Kidney glomerular epithelial cell (primary cell): ENCODE results near the gene HTT-AS.
"Not testable (repeated sequence)": the region's sequence is repeated elsewhere in the genome, so short reads cannot be mapped to it uniquely, and the experiment has no call there.

ENCODE experiments used
- DNase-seq: peaks from one replicate; lab custom pipeline; 2025; lab: John Stamatoyannopoulos, UW

The HTT-AS gene

DNA sequence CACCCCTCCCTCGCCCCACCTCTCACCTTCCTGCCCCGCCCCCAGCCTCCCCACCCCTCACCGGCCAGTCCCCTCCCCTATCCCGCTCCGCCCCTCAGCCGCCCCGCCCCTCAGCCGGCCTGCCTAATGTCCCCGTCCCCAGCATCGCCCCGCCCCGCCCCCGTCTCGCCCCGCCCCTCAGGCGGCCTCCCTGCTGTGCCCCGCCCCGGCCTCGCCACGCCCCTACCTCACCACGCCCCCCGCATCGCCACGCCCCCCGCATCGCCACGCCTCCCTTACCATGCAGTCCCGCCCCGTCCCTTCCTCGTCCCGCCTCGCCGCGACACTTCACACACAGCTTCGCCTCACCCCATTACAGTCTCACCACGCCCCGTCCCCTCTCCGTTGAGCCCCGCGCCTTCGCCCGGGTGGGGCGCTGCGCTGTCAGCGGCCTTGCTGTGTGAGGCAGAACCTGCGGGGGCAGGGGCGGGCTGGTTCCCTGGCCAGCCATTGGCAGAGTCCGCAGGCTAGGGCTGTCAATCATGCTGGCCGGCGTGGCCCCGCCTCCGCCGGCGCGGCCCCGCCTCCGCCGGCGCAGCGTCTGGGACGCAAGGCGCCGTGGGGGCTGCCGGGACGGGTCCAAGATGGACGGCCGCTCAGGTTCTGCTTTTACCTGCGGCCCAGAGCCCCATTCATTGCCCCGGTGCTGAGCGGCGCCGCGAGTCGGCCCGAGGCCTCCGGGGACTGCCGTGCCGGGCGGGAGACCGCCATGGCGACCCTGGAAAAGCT lies at the start of gene HTT-AS, which contains the start of gene HTT:
TSS of gene HTT-AS (minus strand) at position 461 of the 768 bp plus-strand sequence.
TSS of gene HTT (plus strand) at position 604 of the 768 bp plus-strand sequence. CDS start at position 749, 145 bp downstream.
- DNase-seq, result peak; percentile 90

DNA sequence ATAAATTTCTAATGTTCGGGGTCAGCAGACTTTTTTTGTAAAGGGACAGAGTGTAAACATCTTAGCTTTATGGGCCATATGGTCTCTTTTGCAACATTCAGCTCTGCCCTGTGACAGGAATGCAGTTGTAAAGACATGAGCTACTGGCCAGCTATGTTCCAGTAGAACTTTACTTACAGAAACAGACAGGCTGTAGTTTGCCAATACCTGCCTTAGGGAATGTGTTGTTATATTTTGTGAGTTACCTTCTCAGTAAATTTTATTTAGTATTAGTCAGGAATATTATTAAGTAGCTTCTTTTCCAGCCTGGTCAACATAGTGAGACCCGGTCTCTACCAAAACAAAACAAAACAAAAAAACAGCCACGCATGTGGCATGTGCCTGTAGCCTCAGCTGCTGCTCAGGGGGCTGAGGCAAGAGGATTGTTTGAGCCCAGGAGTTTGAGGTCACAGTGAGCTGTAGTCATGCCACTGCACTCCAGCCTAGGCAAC lies 48.9 kb upstream of the HTT-AS start:
- no peak for DNase-seq

DNA sequence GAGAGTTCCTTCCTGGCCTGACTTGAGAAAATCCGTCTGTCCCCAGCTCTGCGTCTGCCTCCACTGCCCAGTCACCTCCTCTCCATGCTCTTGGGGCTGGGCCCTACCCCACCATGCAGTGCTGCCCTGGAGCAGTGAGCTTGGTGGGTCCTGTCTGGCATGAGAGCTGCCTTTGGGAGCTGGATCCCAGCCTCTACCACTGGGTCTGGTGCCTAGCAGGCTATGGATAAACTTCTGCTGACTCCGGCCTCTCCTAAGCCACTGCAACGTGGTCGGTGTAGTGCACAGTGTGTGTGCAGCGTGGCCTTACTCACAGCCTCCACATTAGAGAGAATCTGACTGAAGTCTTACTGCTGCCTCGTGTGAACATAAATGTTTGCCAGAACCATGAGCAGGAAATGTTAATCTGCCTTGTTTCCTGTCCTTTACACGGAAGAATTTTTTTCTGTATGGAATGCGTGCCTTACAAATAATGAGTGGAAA lies 47.8 kb upstream of the HTT-AS start:
- DNase-seq, result no peak

DNA sequence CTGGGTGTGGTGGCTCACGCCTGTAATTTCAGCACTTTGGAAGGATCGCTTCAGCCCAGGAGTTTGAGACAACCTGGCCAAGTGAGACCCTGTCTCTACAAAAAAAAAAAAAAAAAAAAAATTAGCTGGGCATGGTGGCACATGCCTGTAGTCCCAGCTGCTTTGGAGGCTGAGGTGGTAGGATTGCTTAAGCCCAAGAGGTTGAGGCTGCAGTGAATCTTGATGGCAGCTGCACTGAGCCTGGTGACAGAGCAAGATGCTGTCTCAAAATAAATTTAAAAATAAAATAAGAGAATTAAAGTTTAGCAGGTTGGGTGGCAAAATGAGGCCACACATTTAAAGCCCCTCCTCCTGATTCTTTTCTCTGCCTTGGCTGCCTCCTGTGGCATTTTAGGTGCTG lies 47.3 kb upstream of the HTT-AS start:
- no peak for DNase-seq

DNA sequence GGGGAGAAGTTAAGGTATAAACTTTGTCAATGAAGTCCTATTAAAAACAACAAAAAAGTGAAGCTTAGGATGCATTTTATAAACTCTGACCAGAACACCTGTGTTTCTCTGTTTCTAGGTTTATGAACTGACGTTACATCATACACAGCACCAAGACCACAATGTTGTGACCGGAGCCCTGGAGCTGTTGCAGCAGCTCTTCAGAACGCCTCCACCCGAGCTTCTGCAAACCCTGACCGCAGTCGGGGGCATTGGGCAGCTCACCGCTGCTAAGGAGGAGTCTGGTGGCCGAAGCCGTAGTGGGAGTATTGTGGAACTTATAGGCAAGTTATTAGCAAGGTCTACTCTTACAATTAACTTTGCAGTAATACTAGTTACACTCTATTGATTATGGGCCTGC lies 46.8 kb upstream of the HTT-AS start:
- no peak for DNase-seq

DNA sequence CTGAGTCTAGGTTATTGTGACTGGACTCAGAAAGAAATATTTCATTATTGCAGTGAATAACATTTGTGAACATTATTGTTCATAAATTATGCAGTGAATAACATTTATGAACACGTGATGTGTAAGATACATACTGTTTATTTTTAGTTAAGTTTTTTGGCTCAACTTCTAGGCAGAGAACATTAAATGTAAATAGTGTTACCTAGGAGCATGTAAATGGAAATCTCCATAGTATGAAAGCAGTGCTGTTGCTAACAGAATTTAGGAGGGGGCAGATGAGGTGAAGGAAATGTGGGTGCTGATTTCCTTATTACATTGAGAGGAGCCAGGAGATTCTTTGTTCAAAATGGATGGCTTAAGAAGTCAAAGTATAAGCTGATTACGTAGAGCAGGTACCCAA lies 45.1 kb upstream of the HTT-AS start:
- DNase-seq, result no peak

DNA sequence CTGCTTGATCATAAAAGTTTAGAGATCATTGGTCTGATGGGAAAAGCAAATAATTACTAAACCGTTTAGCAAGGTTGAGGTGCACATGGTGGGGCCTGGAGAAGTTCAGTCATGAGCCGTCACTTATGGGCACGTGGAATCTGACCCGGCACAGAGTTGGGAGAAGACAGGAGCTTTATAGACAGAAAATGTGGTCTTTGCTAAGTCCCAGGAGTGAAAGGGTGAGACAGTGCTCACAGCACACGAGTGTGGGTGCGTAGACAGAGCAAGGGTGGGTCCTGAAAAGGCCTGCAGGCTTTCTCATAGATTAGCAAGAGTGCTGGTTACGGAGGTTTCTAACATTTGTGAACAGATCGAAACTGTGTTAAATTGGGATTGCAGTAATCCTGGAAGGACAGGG lies 44.0 kb upstream of the HTT-AS start:
- no peak for DNase-seq

DNA sequence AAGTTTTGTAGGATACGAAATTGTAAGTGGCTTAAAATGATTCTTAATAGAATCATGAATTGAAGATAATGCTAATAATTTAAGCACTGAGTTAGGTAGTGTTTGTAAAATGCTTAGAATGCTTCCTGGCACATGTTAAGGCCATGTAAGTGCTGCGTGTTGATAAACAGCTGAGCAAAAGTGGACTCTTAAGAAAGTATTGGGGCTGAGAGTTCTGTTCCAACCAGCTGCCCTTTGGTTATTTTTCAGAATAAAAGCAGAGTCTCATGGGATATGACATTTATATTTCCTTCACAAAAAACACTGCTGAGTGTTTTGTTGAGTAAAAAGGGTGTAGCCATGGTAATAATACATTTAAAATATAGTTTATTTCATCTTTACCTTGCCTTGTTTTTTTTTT lies 42.6 kb upstream of the HTT-AS start:
- no peak for DNase-seq

DNA sequence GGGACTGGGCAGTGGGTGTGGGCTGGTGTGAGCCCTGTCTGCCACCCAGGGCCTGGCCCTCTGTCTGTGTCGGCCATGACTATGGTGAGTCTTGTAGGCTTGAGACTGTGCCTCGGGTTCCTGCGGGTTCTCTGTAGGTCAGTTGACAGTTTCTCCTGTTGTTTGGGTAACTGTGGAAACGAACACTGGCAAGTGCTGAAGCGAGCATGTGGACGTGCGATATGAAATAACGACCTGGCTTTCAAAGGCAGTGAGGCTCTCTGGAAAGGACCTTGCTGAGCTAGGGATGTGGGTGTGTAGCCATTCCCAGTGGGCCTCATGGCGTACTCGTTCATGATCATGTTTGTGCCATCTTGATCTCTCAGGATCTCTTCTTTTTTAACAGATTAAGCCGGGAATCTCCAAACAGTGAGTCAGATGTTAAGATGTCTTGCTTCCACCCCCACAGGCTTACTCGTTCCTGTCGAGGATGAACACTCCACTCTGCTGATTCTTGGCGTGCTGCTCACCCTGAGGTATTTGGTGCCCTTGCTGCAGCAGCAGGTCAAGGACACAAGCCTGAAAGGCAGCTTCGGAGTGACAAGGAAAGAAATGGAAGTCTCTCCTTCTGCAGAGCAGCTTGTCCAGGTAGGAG lies 41.4 kb upstream of the HTT-AS start:
- DNase-seq, result no peak

DNA sequence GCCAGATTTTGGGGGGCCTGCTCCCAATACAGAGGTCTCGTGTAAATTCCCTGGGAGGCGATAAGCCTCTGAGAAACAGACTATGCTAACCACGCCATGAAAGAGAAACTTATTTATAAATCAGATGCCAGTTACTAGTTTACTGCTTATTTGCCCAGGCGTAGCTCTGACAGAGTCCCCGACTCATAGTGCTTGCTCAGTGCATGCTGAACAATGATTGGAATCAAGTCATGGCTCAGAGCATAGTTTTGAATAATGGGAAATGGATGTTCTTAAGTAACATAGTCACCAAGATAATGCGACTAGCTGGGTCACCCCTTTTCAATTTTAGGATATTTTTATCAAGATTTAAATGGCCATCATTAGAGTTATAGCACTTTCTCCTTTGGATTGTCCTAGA lies 40.0 kb upstream of the HTT-AS start:
- DNase-seq, result no peak

DNA sequence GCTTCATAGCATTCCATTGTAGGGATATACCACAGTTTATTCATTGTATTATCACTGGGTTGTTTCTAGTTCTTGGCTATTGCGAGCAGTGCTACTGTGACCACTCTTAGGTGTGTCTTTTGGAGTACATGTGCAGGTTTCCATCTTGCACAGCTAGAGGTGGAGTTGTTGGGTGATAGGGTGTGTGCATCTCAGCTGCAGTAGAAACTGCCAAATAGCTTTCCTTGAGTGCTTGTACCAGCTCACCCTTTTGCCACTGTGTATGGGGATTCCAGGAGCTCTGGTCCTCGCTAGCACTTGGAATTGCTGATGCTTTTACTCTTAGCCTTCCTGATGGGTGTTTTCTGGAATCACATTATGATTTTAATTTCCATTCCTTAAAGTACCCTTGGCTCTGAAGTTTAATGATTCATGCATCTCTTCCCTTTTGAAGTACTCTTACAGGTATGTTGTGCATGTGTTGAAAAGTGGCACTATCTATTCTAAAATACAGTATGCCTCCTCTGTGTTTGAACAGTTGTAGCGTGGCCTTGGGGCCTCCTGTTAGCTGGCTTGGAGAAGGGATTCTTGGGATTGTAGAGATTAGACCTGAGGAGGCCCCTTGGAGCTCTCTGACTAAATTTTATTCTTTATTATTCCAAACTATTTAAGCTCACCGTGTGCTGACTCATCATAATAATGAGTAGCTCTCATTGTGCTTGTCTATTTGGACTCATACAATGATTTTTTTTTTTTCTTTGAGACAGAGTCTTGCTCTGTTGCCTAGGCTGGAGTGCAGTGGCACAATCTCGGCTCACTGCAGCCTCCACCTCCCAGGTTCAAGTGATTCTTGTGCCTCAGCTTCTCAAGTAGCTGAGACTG lies 38.5 kb upstream of the HTT-AS start:
- DNase-seq, result no peak

DNA sequence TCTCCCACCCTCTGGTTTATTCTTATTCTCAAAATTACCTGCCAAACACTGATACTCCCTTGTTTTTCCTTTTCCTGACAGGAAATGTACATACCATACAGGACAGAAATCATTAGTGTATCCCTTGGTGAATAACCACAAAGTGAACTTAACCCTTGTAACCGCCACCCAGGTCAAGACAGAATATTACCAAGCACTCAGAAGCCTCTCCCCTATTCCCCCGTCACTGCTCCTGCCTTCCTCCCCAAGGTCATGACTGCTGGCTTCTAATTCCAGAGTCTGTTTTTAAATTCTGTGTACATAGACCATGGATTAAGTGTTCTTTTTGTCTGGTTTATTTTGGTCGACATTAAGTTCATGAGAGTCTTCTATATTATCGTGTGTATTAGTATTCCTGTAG lies 37.9 kb upstream of the HTT-AS start:
- no peak for DNase-seq

DNA sequence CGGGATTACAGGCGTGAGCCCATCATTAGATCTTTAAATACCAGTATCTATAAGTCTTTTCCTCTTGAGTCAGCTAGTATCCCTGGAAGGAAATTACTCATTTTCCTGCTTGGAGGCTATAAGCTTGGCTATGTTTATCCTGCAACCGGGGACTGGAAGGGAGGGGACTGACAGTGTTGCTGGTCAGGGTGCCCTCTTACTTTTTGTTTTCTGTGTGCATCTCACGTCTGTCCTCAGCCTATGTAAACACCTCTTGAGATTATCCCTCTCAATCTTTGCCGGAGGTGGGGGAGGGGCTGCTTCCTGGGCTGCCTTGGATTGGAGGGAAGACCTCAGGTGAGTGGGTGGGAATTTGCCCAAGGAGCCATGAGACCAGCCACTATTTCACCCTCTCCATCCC lies 37.1 kb upstream of the HTT-AS start:
- no peak for DNase-seq

DNA sequence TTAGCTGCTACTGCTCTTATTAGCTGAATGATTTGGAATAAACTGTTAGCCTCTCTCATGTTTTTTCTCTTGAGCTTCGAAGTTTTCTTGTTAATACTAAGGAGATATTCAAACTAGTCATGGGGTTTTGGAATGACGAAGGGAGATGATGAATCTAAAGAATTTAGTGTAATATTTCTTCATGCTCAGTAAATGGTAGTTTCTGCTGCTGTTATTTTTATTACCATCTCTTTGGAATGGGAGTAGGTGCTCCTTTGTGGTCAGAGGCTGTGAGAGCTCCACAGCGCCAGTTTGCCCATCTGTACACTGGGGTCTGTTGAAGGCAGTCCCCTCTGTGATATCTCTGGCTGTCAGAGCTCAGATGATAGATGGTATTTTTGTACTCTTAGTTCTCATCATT lies 33.9 kb upstream of the HTT-AS start:
- no peak for DNase-seq

DNA sequence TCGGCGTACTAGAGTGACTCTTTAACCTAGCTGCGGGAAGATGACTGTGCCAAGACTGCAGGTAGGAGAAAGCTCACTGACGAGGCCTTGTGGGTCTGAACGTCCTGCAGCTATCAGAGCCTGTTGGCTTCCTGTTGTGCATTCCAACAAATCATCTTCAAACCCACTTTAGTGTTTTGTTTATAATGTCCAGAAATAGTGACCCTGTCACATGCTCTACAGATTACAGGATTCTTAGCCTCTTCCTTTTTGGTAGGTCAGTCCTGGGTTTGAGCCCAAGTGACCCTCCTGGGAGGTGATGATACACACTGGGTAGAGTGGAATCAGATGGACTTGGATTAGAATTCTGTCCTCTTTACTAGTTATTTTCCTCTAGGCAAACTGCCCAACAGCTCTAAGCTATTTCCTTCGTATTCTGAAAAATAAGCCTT lies 33.4 kb upstream of the HTT-AS start:
- DNase-seq, result no peak

DNA sequence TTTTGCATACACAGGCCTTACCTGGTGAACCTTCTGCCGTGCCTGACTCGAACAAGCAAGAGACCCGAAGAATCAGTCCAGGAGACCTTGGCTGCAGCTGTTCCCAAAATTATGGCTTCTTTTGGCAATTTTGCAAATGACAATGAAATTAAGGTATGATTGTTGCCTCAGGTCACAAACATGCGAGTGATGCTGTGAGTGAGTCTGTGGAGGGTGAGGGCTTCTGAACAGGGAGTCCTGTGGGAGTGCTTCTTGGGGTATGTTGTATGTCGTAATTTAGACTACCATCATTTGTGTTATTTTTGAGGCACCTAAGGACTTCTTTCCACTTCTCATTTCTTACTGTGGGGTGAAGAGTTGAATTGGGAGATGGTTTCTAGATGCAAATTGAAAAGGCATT lies 32.9 kb upstream of the HTT-AS start:
- DNase-seq, result no peak

DNA sequence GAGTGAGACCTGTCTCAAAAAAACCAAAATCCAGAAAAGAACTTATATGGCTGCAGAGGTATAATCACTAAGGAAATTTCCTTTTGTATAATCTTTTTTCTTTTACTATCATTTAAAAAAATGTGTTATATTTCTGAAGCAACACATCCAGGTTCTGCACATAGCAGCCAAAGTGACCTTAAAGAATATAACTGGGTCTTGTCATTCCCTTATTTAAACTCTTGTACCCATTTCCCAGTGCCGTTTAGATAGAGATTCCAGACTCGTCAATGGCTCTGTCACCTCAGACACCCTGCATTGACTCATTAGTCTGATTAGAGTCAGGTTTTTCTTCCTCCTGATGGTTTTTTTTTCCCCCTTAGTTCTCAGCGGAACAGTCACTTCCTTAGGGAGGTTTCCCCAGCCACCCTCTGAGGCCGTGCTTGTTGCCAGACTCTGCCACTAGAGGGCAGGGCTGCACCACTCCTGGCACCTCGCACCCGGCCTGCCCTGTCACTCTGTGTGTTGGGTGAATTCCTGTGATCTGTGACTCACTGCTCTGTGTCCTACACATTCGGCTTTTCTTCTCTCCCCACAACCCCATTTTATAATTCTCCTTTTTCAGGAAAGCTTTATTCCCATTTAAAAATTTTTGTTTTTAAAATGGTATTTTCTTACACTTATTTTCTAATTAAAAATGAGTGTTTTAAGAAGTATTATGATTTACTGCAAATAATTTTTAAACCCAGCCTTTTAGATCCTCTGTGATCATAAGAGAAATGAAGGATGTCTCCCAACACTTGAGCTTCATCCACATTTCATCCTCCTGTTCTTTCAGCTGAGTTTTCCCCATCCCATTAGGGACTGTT lies 32.2 kb upstream of the HTT-AS start:
- peak; percentile 92 for DNase-seq

DNA sequence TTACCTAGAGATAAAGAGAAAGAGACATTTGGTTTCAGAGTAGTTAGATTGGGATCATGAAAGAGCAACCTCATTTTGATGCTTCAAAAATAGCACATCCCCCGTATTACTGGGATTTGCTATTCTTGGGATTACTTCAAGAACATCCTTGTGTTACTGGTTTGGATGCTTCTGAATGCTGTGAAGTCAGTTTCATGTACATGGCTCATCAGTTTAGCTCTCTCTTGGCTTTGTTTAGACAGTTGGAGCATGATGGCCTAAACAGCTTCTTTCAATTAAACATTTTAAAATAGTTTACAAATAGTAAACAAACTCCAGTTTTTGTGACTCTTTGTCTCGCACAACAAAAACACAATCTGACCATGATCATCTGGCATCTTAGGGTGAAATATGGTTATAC lies 24.0 kb upstream of the HTT-AS start:
- DNase-seq, result no peak

DNA sequence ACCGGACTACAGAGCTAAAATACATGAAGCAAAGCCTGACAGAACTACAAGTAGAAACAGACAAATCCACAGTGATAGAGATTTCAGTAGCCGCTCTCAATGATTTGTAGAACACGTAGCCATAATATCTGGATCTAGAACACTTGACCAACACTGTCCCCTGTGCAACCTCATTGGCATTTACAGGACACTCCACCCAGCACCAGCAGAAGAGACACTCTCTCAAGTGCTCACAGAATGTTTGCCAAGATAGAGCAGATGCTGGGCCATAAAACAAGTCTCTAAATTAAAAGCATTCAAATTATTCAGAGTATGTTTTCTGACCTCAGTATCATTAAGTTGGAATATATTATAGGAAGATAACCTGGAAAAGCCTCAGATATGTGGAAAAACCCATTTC lies 21.9 kb upstream of the HTT-AS start:
- DNase-seq, result no peak

DNA sequence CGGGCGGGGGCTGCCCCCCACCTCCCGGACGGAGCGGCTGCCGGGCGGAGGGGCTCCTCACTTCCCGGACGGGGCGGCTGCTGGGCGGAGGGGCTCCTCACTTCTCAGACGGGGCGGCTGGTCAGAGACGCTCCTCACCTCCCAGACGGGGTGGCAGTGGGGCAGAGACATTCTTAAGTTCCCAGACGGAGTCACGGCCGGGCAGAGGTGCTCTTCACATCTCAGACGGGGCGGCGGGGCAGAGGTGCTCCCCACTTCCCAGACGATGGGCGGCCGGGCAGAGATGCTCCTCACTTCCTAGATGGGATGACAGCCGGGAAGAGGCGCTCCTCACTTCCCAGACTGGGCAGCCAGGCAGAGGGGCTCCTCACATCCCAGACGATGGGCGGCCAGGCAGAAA lies 20.4 kb upstream of the HTT-AS start:
- DNase-seq, result not testable (repeated sequence)

DNA sequence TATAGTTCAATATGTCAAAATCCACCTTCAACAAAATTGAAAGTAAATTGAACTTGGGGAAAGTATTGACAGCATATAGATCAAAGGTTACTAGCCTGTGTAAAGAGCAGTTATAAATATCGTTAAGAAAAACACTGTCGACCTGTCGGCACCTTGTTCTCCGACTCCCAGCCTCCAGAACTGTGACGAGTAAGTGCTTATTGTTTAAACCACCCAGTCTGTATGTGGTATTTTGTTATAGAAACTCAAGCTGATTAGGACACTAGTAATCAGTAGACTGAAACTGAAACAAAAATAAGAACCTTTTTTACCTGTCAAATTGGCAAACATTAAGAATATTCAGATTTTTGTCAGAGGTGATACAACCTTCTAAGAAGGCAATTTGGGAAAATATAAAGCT lies 17.1 kb upstream of the HTT-AS start:
- DNase-seq, result no peak
